ENCODE data around the gene PLXDC1.

DNA sequence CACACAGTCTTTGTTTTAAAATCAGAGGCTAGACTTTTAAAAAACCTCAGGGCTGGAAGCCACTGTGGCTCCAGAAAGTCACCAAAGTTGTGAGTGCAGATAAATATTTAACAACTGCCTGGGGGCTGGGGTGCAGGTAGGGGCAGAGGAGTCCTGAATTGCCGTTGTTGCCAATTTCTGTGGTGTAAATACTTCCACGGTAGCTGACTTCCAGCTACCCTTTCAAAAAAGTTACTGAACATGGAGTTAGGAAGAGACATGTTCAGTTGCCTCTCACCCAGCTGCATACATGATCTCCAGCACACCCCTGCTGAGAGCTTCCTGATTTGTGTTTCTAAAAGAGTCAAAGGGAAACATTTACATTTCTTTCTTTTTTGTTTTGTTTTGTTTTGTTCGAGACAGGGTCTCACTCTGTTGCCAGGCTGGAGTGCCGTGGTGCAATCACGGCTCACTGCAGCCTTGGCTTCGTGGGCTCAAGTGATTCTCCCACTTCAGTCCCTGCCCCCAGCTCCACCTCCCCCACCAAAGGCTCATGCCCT, 58.7 kb downstream of the PLXDC1 start:
- TF ChIP-seq POLR2A (IDR thresholded peaks at IDR 0.05) = no peak
- TF ChIP-seq, protein P1, sequence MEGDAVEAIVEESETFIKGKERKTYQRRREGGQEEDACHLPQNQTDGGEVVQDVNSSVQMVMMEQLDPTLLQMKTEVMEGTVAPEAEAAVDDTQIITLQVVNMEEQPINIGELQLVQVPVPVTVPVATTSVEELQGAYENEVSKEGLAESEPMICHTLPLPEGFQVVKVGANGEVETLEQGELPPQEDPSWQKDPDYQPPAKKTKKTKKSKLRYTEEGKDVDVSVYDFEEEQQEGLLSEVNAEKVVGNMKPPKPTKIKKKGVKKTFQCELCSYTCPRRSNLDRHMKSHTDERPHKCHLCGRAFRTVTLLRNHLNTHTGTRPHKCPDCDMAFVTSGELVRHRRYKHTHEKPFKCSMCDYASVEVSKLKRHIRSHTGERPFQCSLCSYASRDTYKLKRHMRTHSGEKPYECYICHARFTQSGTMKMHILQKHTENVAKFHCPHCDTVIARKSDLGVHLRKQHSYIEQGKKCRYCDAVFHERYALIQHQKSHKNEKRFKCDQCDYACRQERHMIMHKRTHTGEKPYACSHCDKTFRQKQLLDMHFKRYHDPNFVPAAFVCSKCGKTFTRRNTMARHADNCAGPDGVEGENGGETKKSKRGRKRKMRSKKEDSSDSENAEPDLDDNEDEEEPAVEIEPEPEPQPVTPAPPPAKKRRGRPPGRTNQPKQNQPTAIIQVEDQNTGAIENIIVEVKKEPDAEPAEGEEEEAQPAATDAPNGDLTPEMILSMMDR (IDR thresholded peaks at IDR 0.05) = no peak

Data from uterus (tissue), 2 donors.